GM12891 (cell line): ENCODE data around the gene KLHL42.

Experiments
- PAX5 ChIP-seq: IDR thresholded peaks from 2 replicates; pipeline ENCODE4 v1.6.1; 2011; ENCODE audit warnings: low read length, moderate library complexity, mild to moderate bottlenecking; ENCODE audit not compliant: insufficient read depth, severe bottlenecking
- POLR2A ChIP-seq: IDR thresholded peaks from 2 replicates; pipeline ENCODE4 v1.6.1; 2011; ENCODE audit warnings: low read depth, low read length, control low read depth
- POLR2AphosphoS5 ChIP-seq: IDR thresholded peaks from 2 replicates; pipeline ENCODE4 v1.6.1; 2011; ENCODE audit warnings: low read depth, low read length, control low read depth
- SPI1 ChIP-seq: IDR thresholded peaks from 2 replicates; pipeline ENCODE4 v1.6.1; 2011; ENCODE audit warnings: low read depth, low read length, control low read depth
- TAF1 ChIP-seq: IDR thresholded peaks from 2 replicates; pipeline ENCODE4 v1.6.1; 2011; ENCODE audit warnings: low read depth, low read length, control low read depth

GRCh38 chr12:27806259-27806658 is 26.2 kb downstream of the KLHL42 start:
- TF ChIP-seq TAF1 (no peak), POLR2AphosphoS5 (no peak), PAX5 (no peak), POLR2A (no peak), SPI1 (no peak)
